ENCODE results near the gene COLEC11. TPM values are rescaled to one million over a fixed set of nuclear protein-coding genes. Genes with fewer than 3 reads are reported as not detected.
"Not testable (repeated sequence)": the region's sequence is repeated elsewhere in the genome, so short reads cannot be mapped to it uniquely, and the experiment has no call there.

Gene COLEC11
- total RNA-seq, 1 donor from 2014 or later: 2.4 TPM

- no peak for DNase-seq (ENCODE audit: low spot score)
Observed at GRCh38 chr2:3606028-3606369, 11.1 kb downstream of the COLEC11 start.

DNA sequence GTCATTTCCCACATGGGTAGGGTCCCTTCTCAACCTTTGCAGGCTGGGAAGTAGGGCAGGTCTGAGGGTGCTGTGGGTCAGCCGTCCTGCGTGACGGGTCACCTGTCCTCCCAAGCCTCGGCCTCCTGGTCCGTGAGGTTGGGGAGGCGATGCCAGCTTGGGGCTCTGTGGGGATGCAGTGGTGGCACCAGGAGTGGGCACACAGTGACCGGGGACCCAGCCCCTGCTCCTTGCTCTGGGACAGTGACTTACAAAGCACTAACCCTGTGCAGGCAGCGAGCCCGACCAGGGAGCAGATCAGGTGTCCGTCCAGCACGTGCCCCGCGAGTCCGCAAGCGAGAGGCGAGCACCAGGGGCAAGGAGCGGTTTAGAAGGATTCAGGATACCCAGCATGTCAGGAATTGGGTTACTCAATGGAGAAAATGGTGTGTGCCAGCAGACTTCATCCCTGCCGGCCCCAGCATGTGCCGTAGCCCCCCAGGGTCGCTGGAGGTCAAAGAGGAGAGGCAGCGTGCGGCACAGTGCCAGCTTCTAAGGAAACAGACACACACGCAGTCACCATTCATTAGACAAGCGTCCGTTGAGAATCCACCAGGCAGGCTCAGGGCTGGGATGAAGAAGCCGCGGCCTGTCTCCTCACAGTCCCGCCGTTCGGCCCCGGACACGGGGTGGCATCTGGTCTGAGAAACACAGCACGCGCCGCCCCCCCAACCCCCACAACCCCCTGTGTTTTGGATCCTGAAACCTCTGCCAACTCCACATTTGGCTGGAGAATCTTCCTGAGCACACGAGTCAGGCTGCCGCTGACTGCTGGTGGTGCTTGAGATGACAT lies 11.7 kb downstream of the COLEC11 start:
- DNase-seq (ENCODE audit: low spot score): no peak

DNA sequence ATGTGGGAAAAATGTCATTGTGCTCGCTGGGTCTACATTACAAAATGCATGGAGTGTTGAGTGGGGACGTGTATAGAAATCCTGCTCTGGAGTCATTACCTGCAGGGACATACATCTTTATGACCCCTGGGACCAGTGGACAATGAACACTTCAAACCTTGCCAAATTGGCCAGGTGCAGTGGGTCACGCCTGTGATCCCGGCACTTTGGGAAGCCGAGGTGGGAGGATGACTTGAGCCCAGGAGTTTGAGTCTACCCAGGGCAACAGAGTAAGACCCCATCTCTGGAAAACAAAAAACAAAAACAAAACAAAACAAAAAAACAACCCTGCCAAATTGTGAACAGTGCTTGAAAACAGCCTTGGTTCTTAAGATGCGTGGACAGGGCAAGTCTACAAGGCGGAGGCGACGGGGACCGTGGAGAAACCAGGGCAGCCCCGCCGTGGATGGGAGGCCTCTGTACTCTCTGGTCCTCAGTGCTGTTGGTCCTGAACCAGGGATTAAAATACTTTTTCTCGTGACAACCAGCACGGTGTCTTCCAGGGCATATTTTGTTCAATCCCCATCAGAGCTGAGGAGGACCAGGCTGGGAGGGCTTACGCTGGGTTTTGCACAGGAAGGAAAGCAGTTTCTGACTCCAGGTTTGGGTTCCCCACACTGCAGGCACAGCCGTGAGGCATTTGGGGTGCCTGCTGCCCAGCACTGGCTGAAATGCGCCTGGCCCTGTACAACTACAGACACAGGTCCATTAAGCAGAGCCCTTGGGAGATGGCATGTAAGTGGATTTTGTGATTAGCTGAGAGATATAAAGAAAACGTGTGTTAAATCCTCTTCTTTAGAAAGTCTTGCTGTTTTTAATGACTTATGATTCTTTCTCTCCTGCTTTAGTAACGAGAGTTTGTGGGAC lies 13.7 kb downstream of the COLEC11 start:
- DNase-seq (ENCODE audit: low spot score): peak; percentile 29

GRCh38 chr2:3609279-3609673 lies 14.4 kb downstream of the COLEC11 start:
- peak; percentile 31 for DNase-seq (ENCODE audit: low spot score)

- peak; percentile 15 for DNase-seq (ENCODE audit: low spot score)
Observed at GRCh38 chr2:3610415-3610814, 15.5 kb downstream of the COLEC11 start.

DNA sequence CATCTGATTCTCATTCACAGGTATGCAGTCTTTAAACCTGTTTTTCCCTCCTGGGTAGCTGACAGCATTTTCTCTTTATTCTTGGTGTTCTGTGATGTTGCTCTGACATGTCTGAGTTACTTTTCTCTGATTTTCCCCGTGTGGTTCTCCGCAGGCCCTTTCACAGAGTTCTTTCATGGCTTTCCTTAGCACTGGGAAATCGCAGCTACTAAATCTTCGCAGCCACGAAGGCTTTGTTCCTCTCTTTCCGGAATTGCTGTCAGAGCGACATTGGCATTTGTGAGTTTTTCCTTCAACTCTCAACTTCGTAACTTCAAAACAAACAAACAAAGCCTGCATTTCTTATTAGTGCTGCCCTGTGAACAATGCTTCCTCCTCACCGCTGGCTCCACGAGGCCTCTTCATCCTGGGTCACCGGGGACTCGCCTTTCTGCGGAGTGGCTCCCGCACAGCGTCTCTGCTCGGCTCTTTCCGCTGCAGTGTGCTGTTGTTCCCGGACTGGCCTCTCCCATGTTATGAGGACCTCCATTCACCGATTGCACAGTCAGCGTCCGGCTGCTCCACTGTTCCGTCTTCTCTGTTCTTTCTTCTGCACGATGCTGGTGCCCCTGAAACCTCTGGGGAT lies 16.1 kb downstream of the COLEC11 start:
- no peak for DNase-seq (ENCODE audit: low spot score)

GRCh38 chr2:3611589-3611988 lies 16.7 kb downstream of the COLEC11 start:
- no peak for DNase-seq (ENCODE audit: low spot score)

DNA sequence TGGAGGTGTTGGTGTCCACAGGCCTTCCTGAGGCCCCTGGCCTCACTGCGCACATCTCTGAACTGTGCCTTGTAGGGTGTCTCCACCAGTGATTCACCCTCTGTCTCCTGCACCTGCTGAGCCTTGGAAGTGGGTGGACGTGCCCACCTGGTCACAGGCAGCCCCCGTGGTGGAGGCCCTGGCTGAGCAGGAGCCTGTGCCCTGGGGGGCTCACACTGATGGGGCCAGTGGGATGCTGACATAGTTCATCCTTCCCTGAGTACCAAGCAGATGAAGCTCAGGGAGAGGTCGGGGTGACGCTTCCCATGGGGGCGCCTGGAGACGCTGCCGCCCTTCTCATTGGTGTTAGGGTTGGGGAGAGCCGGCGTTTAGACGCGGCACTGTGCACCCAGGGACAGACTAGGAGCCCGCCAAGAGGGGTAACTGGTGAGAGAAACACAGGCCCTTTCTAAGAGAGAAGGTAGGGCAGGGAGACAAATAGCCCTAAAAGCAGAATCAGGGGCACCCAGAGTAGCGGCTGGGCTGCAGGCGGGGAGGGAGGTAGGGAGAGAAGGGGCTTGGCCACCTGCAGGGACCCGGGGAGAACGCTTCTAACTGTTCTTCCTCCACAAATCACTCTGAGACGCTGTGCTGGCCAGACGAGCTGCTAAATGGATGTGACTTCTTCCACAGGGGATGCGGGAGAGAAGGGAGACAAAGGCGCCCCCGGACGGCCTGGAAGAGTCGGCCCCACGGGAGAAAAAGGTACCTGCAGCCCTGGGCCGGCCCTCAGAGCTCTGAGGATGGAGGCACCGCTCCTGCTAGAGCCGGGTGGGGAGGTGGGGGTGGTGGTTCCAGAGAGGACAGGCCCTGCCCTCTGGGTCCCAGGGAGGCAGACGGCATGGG lies 18.0 kb downstream of the COLEC11 start:
- DNase-seq (ENCODE audit: low spot score): peak; percentile 30

DNA sequence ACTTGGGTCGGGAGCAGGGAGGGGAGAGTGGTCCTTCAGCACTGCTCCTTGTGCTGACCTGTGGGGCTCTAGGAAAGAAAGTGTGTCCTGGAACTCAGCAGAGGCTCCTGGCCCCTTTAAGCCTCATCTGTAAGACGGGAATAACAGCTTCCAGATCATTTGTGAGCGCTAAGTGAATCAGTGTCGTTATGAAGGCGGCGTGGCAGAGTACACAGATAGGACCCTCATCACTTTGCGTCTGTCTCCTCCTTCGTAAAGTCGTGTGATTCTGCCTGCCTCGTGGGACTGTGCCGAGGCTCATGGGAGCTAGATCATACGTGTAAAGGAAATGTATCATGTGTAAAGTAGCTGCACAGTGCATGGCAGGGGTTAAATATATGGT lies 18.6 kb downstream of the COLEC11 start:
- DNase-seq (ENCODE audit: low spot score): no peak

- not testable (repeated sequence) for DNase-seq (ENCODE audit: low spot score)
Observed at GRCh38 chr2:3614743-3615142, 19.8 kb downstream of the COLEC11 start.

DNA sequence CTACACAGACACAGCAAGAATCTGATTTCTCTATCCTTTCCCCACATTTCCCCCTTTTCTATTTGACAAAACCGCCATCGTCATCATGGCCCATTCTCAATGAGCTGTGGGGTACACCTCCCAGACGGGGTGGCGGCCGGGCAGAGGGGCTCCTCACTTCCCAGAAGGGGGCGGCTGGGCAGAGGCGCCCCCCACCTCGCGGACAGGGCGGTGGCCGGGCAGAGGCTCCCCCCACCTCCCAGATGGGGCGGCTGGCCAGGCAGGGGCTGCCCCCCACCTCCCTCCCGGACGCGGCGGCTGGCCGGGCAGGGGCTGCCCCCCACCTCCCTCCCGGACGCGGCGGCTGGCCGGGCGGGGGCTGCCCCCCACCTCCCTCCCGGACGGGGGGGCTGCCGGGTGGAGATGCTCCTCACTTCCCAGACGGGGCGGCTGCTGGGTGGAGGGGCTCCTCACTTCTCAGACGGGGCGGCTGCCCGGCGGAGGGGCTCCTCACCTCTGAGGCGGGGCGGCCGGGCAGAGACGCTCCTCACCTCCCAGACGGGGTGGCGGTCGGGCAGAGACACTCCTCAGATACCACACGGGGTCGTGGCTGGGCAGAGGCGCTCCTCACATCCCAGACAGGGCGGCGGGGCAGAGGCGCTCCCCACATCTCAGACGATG lies 20.8 kb downstream of the COLEC11 start:
- DNase-seq (ENCODE audit: low spot score): not testable (repeated sequence)

GRCh38 chr2:3616435-3617197 lies 21.7 kb downstream of the COLEC11 start:
- DNase-seq (ENCODE audit: low spot score): not testable (repeated sequence)

DNA sequence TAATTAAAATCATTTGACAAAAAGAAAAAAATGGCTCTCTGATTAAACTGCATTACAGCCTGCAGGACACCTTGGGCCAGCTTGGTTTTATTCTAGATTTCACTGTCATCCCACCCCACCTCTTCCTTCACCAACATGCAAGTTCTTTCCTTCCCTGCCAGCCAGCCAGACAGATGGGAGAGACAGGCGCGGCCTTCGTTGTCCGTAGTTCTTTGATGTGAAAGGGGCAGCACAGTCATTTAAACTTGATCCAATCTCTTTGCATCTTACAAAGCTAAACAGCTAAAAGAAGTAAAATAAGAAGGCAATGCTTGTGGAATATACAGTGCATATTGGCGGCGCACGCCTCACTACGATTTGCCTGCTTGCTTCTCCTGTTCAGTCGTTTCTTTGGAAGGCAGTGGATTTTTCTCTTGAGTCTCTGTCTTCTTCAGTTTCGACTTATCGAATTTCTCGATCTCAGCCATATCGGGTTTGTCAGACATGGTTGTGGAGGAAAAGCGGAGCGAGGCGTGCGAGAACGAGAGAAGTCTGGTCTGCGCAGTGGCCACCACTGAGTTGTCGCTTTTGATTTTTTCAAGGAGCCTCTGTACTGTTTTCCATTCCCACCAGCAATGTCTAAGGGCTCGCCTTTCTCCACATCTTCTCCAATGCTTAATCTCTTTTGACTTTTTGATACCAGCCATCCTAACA lies 22.4 kb downstream of the COLEC11 start:
- peak; percentile 27 for DNase-seq (ENCODE audit: low spot score)

DNA sequence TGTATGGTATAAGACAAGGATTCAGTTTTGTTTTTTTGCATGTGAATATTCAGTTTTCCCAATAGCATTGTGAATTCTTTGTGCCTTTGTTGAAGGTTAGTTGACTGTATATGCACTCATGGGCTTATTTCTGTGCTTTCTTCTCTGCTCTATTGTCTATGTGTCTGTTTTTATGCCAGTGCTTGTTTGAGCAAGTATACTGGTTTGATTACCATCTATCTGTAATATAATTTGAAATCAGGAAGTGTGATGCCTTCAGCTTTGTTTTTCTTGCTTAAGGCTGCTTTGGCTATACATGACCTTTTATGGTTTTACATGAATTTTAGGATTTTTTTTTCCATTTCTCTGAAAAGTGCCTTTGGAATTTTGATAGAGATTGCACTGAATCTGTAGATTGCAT lies 23.5 kb downstream of the COLEC11 start:
- no peak for DNase-seq (ENCODE audit: low spot score)

- no peak for DNase-seq (ENCODE audit: low spot score)
Observed at GRCh38 chr2:3619033-3619432, 24.1 kb downstream of the COLEC11 start.

DNA sequence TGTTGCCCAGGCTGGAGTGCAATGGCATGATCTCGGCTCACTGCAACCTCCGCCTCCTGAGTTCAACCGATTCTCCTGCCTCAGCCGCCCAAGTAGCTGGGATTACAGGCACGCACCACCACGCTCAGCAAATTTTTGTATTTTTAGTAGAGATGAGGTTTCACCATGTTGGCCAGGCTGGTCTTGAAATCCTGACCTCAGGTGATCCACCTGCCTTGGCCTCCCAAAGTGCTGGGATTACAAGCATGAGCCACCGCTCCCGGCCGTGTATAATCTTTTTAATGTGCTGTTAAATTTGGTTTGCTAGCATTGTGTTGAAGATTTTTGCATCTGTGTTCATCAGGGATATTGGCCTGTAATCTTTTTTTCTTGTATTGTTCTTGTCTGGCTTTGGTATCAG lies 24.7 kb downstream of the COLEC11 start:
- peak; percentile 13 for DNase-seq (ENCODE audit: low spot score)

- DNase-seq (ENCODE audit: low spot score): peak; percentile 32
Observed at GRCh38 chr2:3620834-3621233, 25.9 kb downstream of the COLEC11 start.

DNA sequence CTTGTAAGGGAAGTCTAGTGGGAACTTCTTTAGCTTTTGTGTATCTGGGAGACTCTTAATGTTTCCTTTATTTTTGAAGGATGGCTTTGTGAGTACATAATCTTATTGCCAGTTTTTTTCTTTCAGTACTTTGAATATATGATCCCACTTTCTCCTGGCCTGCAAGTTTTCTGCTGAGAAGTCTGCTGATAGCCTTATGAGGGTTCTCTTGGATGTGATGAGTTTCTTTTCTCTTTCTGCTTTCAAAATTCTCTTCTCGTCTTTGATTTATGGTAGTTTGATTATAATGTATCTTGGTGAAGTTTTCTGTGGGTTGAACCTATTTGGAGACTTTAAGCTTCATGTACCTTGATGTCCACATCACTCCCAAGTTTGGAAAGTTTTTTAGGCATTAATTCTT lies 28.1 kb downstream of the COLEC11 start:
- DNase-seq (ENCODE audit: low spot score): no peak

DNA sequence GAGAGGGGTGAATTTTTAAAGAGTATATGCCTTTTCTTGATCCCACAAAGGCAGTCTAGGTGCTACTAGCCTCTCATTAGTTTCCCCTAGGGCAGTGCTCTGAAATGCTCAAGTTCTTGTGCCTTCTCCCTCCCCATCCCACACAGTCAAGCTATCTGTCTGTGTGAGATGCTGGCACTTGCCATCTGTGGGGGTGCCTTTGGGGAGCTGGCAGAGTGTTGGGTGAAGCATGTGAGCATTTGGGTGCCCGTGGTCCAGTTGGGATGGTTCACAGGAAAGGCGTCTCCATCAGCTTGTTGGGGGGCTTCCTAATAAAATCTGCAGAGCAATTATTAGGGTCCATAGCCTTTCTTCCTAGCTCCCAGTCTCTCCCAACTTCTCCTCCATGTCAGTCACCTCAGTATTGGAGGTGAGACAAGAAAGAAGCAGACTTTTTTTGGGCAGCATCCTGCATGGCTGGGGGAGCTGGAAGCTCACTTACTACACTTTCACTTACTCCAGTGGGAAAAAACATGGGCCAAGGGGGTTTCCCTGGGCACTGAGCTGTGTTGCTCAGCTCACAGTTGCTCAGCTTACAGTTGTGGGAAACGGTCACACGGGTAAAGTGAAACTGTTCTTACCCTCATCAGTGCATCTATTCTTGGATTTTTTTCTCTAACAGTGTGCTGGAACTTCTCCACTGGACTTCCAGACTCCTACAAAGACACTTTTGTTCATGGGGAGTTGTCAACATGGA lies 29.3 kb downstream of the COLEC11 start:
- DNase-seq (ENCODE audit: low spot score): peak; percentile 9

All from ureter (tissue), 1 donor.